Esophagus muscularis mucosa (tissue), 4 donors: ENCODE measurements around the gene ADAMTS2.

ENCODE experiments used
- CTCF ChIP-seq, 3 experiments: fragments of 200-600 bp in 2 of 3; fragments of 450-650 bp in 1 of 3; sonication (generic) in 2 of 3; IDR thresholded peaks; one replicate each; pipeline ENCODE4 v1.5.1; 2017 to 2019; ENCODE audit warnings: antibody characterized with exemption in 3 of 3, mild to moderate bottlenecking in 2 of 3, moderate library complexity in 1 of 3
- EP300 ChIP-seq: sonication (generic); formaldehyde crosslinking; IDR thresholded peaks from one replicate; pipeline ENCODE4 v1.6.1; 2017; ENCODE audit warnings: antibody characterized with exemption
- POLR2A ChIP-seq: fragments of 450-650 bp; IDR thresholded peaks from one replicate; pipeline ENCODE4 v1.6.1; 2017; ENCODE audit warnings: antibody characterized with exemption, moderate library complexity, mild to moderate bottlenecking, low read depth

GRCh38 chr5:179149278-179149677 lies 196.0 kb downstream of the ADAMTS2 start:
- TF ChIP-seq EP300, result no peak
- TF ChIP-seq CTCF (IDR thresholded peaks at IDR 0.05), result no peak
- TF ChIP-seq POLR2A, result no peak
